Fibroblast of mammary gland (primary cell): Measurements from ENCODE around the gene TNFAIP8L1.

Experiments
- DNase-seq: peaks from one replicate; pipeline ENCODE4 v3.0.0-alpha.2; 2010; ENCODE audit warnings: low read depth
- H3K4me3 ChIP-seq: 2 replicates; pipeline ENCODE4 v1.5.1; 2011; ENCODE audit warnings: low read depth, mild to moderate bottlenecking, low read length, moderate library complexity; ENCODE audit not compliant: control insufficient read depth
- CTCF ChIP-seq: conservative IDR thresholded peaks from 2 replicates; pipeline ENCODE4 v1.5.1; 2011; ENCODE audit warnings: low read depth, low read length, inconsistent platforms; ENCODE audit not compliant: control insufficient read depth, insufficient read depth

TNFAIP8L1 gene

GRCh38 chr19:4624301-4624700 is 15.0 kb upstream of the TNFAIP8L1 start:
- DNase-seq = no peak
- TF ChIP-seq CTCF = no peak
- no peak overlapping the region for H3K4me3 ChIP-seq

DNA sequence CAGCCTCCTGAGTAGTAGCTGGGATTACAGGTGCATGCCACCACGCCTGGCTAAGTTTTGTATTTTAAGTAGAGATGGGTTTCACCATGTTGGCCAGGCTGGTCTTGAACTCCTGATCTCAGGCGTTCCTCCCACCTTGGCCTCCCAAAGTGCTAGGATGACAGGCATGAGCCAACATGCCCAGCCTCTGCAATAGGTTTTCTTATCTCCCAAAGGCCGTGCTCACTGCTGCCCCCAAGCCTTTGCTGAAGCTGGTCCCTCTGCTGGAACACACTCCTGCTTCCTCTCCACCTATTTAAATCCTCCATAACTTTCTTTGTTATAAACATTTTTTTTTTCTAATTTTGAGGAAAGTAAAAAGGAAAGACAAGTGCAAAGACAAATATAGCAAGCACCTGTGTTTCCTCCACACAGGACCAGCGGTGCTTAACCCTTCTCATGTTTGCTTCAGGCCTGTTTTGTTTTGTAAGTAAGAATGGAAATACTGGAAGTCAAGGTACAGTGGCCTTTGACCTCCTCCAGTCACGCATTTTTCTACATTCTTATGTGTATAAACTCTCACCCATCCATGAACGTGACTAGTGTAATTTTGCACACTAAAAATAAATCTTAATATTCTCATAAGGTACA is 14.5 kb upstream of the TNFAIP8L1 start:
- no peak for DNase-seq
- peak; percentile 29 for TF ChIP-seq CTCF
- H3K4me3 ChIP-seq = no peak overlapping the region

DNA sequence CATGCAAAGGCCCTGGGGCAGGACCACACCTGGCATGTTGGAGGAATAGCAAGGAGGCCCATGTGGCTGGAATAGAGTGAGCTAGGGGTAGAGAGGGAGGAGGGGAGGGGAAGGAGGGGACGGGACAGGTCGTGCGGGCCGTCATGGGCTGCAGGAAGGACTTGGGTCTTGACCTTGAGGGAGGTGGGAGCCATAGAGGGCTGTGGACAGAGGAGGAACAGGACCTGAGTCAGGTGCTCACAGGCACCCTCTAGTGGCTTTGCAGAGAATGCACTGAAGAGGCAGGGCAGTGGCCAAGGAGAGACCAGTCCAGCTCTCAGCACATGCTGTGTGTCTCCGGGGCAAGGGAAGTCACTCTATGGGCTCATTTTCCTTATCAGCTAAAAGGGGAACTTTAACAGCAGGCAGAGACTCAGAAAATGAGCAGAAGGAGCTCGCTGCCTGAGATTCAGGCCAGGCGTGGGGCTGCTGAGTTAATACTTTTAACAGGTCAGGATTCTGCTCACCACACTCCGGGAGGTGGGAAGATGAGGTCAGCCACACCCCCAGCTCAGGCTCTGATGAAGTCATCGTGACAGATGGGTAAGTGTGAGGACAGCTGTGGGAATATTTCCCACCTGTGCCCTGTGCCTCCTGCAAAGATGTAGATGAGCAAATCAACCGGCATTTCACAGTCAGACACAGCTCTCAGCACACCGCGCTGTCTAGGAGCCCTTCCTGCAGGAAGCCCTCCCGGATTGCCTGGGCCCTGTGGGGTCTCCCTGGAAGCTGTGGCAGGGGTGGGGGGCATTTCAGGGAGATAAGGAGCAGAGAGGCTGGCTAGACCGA is 6.0 kb upstream of the TNFAIP8L1 start:
- peak; percentile 93 for TF ChIP-seq CTCF
- H3K4me3 ChIP-seq = no peak overlapping the region
- peak; percentile 92 for DNase-seq

GRCh38 chr19:4635754-4636116 is 3.6 kb upstream of the TNFAIP8L1 start:
- H3K4me3 ChIP-seq = peak overlapping the region; percentile 46
- TF ChIP-seq CTCF = no peak
- no peak for DNase-seq

- peak overlapping the region; percentile 46 for H3K4me3 ChIP-seq
- DNase-seq = no peak
- TF ChIP-seq CTCF = peak; percentile 42
These were observed 3.1 kb upstream of the TNFAIP8L1 start for GRCh38 chr19:4636151-4636717.

DNA sequence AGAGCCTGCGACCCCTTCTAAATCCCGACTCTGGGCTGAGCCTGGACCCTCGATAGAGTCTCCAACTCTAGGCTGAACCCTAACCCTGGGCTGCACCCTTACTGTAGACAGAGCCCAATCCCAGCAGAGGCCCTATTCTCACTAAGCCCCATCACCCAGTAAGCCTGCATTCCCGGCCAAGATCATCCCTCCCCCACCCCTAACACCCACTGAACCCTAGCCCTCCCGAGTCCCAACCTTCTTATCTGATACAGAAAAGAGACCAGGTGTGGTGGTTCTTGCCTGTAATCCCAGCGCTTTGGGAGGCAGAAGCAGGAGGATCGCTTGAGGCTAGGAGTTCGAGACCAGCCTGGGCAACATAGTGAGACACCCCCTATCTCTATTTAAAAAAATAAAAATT is 2.6 kb upstream of the TNFAIP8L1 start:
- DNase-seq = no peak
- no peak overlapping the region for H3K4me3 ChIP-seq
- TF ChIP-seq CTCF = no peak

- no peak for TF ChIP-seq CTCF
- no peak overlapping the region for H3K4me3 ChIP-seq
- DNase-seq = no peak
These were observed 999 bp upstream of the TNFAIP8L1 start for GRCh38 chr19:4638317-4638716.
